Activated T-cell treated with anti-CD3 and anti-CD28 coated beads, Interleukin-2, amount 50 U/mL, for 72 hours (primary cell): ENCODE data around the gene CNKSR1. TPM values are rescaled to one million over a fixed set of nuclear protein-coding genes. Genes with fewer than 3 reads are reported as not detected.

Source experiments
- ATAC-seq, 2 donors: fragments of 150-1000 bp; cut with Tn5 transposase; replicated peaks in 1 of 2; 2 replicates each; pipeline ENCODE4 v1.10.0; 2021; ENCODE audit warnings: moderate library complexity in 2 of 2, mild to moderate bottlenecking in 1 of 2
- DNase-seq, 2 donors: peaks; one replicate each; pipeline ENCODE4 v3.0.0; 2021 to 2022; ENCODE audit warnings: mixed read lengths in 1 of 2
- H3K27ac Mint-ChIP-seq: one replicate; pipeline ENCODE4 v1.8.0; 2022; ENCODE audit warnings: mild to moderate bottlenecking, moderate library complexity, mixed read lengths
- H3K27me3 Mint-ChIP-seq: one replicate; pipeline ENCODE4 v1.8.0; 2022; ENCODE audit warnings: low read depth, mixed read lengths
- H3K36me3 Mint-ChIP-seq, 2 donors: one replicate each; pipeline ENCODE4 v1.8.0; 2022; ENCODE audit warnings: mixed read lengths in 2 of 2, mild to moderate bottlenecking in 1 of 2; ENCODE audit not compliant: insufficient read depth in 2 of 2
- H3K4me1 Mint-ChIP-seq: one replicate; pipeline ENCODE4 v1.8.0; 2022; ENCODE audit warnings: low read depth, mixed read lengths
- H3K4me3 Mint-ChIP-seq, 2 donors: one replicate each; pipeline ENCODE4 v1.8.0; 2022; ENCODE audit warnings: mild to moderate bottlenecking in 2 of 2, mixed read lengths in 2 of 2, moderate library complexity in 2 of 2
- H3K9me3 Mint-ChIP-seq, 2 donors: one replicate each; pipeline ENCODE4 v1.8.0; 2022; ENCODE audit warnings: mixed read lengths in 2 of 2
- total RNA-seq, 2 donors: library from RNA; stranded (reverse); gene quantifications; one replicate each; pipeline ENCODE4 v1.2.3, GENCODE V29; 2022

Gene CNKSR1
- total RNA-seq, 2 donors from 2014 or later = 1.1 to 5.0 TPM

DNA sequence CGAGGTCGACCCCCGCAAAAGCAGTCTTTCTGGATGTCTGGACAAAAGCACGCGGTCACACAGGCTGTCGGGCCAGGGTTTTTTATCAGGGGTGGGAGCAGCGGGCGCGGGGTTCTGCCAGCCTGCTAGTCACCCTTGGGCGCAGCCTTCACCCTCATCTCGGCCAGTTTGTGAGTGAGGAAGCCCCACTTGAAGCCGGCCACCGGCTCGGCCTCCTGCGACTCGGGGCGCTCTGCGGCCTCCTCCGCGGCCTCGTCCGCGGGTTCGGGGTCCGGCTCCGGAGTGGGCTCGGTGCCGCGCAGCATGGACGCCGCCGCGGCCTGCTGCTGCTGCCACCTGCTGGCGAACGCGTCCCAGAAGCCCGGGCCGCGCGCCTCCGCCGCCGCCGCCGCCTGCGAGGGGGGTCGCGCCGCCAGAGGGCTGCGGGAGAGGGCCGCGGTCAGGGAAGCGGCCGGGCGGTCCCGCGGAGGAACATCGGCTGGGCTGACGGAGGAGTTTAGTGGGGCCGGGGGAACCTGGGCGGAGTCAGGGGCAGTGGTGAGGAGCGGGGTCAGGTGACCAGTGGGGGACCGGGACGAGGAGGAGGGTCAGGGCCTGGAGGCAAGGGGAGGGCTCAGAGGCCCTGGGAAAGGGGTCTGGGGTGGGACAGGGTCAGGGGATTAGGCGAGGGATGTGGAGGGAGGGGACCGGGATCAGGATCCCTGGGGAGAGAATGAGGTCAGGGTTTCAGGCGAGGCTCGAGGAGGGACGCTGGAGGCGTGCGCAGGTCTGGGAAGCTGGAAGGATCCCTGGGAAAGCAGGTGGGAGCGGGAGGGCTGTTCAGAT is 13.0 kb upstream of the CNKSR1 start:
- Mint-ChIP-seq H3K36me3 (no peaks in the 10 kb centered on the region), H3K4me3 (peak overlapping the region; percentile 69 to 71), H3K27me3 (peaks cover 35% of the 10 kb centered on the region), H3K4me1 (peaks cover 28% of the 10 kb centered on the region), H3K9me3 (no peaks in the 10 kb centered on the region), H3K27ac (no peak overlapping the region)
- DNase-seq (peak; percentile 59 to 64), ATAC-seq (peak; percentile 77)

DNA sequence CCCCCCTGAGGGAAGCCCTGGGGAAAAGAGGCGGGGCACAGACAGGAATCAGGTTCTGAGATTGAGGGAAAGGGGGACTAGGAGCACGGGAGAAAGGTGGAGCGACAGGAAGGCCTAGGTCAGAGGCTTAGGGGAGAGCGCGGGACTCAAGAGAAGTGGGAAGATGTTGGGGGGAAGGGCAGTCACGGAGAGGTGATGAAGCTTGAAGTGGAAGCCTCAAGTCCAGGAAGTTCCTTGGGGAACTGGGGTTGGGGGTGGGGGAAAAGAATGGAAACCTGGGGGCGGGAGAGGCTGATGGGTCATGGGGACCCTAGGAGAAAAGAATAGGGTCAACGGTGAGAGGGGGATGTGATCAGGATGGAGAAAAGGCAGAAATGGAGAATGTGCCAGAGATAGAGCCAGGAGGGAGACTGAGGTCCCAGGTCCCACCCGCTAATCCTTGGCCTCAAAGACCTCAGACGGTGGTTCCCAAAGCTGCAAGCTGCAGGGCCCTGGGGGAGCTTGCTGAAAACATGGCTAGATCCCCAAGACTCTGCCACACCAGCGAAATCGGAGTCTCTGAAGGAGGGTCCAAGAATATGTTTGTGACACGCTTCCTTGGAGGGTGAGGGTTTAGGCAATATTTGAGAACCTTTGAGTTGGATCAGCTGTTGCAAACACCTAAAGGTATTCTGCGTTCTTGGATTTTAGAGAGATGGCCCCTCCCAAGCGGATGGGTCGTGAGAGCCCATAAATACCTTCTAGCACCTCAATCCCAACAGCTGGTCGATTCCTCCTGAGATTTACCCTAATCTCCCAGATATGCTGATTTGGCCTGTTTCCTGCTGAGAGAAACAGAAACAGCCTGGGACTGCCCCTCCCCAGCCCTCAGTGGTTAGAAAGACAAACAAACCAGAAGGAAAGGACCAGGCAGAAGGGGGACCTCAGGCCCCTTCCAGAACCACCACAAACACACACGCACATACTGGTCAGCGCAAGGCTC is 12.1 kb upstream of the CNKSR1 start:
- ATAC-seq = no peak
- DNase-seq = no peak
- Mint-ChIP-seq H3K9me3 (no peaks in the 10 kb centered on the region), H3K27me3 (peaks cover 30% of the 10 kb centered on the region), H3K4me3 (peak overlapping the region; percentile 69 to 71), H3K27ac (no peak overlapping the region), H3K36me3 (no peaks in the 10 kb centered on the region), H3K4me1 (peaks cover 28% of the 10 kb centered on the region)

DNA sequence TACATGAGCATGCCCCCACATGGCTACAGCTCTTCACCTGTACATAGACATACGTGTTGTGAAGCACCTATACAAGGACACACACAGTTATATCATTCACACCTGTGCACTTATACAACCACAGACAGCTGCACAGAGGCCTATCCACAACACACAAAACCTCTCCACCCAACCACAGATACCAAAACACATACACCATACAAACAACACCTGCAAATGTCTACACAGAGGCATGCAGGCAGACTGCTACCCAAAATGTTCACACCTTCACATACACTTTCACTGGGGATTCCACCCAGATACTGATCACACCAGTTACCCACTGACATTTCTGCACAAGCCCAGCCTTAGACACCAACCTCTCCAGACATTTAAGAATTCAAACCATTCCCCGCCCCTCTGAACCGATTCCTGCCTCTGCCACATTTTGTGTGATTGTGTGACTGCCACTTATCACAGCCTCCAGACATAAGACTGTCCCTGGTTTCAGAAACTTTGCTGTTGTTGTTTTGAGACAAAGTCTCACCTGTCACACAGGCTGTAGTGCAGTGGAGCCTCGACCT is 10.5 kb upstream of the CNKSR1 start:
- no peak for DNase-seq
- H3K4me3 Mint-ChIP-seq = no peak overlapping the region
- no peaks in the 10 kb centered on the region for H3K9me3 Mint-ChIP-seq
- no peak for ATAC-seq
- no peaks in the 10 kb centered on the region for H3K36me3 Mint-ChIP-seq
- H3K27me3 Mint-ChIP-seq = peaks cover 30% of the 10 kb centered on the region
- no peak overlapping the region for H3K27ac Mint-ChIP-seq
- peaks cover 41% of the 10 kb centered on the region for H3K4me1 Mint-ChIP-seq

DNA sequence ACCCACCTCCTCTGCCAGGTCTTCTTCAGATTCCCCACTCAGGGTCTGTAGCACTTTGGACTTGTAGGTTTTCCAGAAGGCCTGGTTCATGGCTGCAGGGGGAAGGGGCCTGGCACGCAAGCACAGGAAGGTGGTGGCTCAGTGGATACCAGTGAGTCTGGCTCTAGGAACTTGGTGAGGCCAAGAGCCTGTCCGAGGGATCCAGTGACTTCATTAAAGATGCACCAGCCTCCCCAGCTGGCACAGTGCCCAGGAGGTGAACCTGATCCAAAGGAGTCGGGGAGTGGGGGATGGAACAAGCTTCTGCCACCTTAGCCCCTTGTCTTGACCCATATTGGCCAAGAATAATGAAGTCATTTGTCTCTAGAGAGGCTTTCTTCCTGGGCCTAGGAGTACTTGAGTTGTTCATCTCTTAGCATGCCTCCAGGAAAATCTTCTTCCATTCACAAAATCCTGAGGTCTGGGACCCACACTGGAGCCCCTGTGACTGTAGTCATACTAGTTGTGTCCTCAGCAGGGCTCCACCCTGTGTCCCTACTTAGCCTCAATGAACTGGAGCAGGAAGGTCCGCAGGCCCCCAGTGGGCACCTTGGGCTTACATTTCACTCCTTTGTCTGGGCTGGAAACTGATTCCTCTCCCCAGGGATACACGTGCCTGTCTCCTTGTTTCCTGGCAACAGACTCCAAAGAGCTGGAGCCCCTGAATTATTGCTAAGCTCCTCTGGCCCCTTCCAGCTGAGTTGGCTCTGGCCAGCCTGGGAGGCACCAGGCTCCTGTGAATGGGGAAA is 8.7 kb upstream of the CNKSR1 start, which contains the start of gene C1orf232:
TSS of gene C1orf232 (minus strand) at position 554 of the 788 bp plus-strand sequence. CDS start at position 90, 464 bp downstream.
- Mint-ChIP-seq H3K36me3 (no peaks in the 10 kb centered on the region), H3K27me3 (peaks cover 13% of the 10 kb centered on the region), H3K4me3 (peak within 1 kb of the TSS; percentile 92 to 93), H3K9me3 (no peaks in the 10 kb centered on the region), H3K4me1 (peaks cover 36% of the 10 kb centered on the region), H3K27ac (peak within 1 kb of the TSS; percentile 56)
- DNase-seq = no peak
- ATAC-seq = no peak

DNA sequence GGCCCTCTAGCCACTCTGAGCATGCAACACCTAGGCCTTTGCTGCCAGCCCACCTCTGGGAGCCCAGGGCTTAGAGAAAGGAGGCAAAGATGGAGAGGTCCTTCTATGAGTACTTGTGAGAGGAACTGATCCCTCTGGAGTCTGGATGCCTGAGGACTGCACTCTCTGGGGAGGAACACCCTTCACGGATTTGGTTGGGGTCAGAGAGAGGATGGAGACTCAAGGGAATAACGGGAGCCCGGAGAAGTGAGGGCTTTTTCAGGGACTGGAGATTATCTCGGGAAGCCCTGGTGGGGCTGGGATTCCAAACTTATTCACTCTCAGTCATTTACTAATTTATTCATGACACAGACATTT is 8.1 kb upstream of the CNKSR1 start:
- H3K4me1 Mint-ChIP-seq = peaks cover 42% of the 10 kb centered on the region
- H3K36me3 Mint-ChIP-seq = no peaks in the 10 kb centered on the region
- H3K27ac Mint-ChIP-seq = peak overlapping the region; percentile 56
- peaks cover 9% of the 10 kb centered on the region for H3K27me3 Mint-ChIP-seq
- no peak for DNase-seq
- peak overlapping the region; percentile 92 to 93 for H3K4me3 Mint-ChIP-seq
- no peaks in the 10 kb centered on the region for H3K9me3 Mint-ChIP-seq
- ATAC-seq = no peak

DNA sequence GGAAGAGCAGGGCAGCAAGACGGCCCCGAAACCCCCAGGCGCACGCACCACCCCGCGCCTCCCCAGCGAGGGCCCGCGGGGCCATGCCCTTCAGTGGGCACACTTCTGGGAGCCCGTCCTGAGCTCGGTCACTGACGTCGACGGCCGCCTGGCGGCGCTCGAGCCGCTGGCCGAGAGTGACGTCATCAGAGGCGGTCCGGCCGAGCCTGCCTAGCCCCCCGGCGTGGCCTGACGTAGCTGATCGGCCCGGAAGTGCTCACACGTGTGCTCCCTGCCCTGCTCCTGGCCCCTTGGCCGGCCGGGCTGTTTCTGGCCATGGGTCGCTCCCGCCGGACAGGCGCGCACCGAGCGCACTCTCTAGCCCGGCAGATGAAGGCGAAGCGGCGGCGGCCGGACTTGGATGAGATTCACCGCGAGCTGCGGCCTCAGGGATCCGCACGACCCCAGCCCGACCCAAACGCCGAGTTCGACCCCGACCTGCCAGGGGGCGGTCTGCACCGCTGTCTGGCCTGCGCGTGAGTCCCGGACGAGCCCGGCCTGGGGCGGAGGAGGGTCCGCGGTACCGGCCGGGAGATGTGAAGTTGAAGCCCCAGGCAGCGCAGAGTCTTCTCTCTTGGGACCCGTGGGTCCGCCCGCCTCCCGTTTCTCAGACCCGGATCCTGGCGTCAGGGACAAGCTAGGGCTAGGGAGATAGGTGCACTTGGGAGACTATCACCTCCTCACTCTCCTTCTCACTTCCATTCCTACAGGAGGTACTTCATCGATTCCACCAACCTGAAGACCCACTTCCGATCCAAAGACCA is 7.4 kb upstream of the CNKSR1 start, which contains the start of gene ZNF593:
TSS of gene ZNF593 (plus strand) at position 240 of the 803 bp plus-strand sequence. CDS start at position 316, 76 bp downstream.
- Mint-ChIP-seq H3K27me3 (peaks cover 5% of the 10 kb centered on the region), H3K4me1 (peaks cover 39% of the 10 kb centered on the region), H3K9me3 (no peaks in the 10 kb centered on the region), H3K27ac (peak within 1 kb of the TSS; percentile 78), H3K36me3 (no peaks in the 10 kb centered on the region), H3K4me3 (peak within 1 kb of the TSS; percentile 92 to 93)
- DNase-seq (peak; percentile 91 to 95), ATAC-seq (peak; percentile 94 to 98)

DNA sequence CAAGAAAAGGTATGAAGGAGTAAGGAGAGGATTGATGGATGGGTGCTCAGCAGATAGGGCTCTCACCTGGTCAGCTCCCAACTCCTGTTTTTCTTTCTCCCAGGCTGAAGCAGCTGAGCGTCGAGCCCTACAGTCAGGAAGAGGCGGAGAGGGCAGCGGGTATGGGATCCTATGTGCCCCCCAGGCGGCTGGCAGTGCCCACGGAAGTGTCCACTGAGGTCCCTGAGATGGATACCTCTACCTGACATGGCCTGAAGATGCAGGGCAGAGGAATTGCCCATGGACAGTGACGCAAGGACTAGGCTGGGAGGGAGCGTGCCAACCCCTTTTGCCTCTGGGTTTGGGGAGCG is 6.8 kb upstream of the CNKSR1 start:
- H3K27me3 Mint-ChIP-seq = no peaks in the 10 kb centered on the region
- no peaks in the 10 kb centered on the region for H3K9me3 Mint-ChIP-seq
- ATAC-seq = no peak
- H3K27ac Mint-ChIP-seq = peak overlapping the region; percentile 78
- H3K36me3 Mint-ChIP-seq = no peaks in the 10 kb centered on the region
- peak overlapping the region; percentile 92 to 93 for H3K4me3 Mint-ChIP-seq
- peaks cover 33% of the 10 kb centered on the region for H3K4me1 Mint-ChIP-seq
- no peak for DNase-seq

DNA sequence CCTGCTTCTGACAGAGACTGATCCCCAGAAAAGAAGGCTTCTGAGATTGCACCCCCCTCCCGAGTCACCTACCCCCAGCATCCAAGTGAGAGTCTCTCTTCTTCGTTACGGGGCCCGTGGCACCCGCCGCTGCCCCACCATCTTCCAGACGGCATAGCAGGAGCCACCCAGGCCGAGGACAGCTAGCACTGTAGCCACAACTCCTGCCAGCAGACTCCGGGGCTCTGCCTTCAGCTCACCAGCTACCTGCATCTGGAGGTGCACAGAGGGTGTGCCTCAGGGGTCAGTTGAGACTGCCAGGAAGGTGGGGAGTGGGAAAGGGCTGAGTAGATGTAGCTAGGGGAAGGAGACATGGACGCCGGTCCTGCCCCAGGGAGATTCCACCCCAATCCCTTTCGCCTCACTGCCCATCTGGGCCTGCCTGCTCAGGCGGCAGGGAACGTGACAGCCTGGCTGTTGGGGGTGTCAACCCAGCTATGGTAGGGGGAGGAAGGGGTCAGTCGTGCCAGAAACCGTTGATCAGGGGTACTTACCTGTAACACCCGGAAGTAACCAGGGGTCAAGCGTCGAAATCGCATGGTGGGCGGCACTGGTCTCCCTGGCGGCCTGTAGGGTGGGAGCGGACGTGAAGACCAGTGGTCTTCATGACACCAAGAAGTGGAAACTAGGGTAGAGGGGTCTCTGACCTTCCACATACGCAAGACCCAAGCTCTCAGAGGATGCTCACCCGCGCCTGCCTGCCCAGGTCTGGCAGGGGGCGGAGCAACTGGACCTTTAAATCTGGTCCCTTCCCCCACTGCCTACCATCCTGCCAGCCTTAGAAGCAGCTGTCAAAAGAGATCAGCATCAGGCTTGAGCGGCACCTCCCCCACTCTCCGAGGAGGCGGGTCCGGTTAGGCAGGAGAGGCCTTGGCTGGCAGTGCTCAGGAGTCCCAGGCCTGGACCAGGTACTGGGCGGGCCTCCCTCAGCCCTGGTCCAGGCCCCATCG is 5.9 kb upstream of the CNKSR1 start, which contains the start of gene ZNF593OS:
TSS of gene ZNF593OS (minus strand) at position 749 of the 989 bp plus-strand sequence. CDS start at position 578, 171 bp downstream.
- Mint-ChIP-seq H3K4me3 (peak within 1 kb of the TSS; percentile 92 to 93), H3K9me3 (no peaks in the 10 kb centered on the region), H3K27me3 (no peaks in the 10 kb centered on the region), H3K27ac (no peak within 1 kb of the TSS), H3K36me3 (no peaks in the 10 kb centered on the region), H3K4me1 (peaks cover 28% of the 10 kb centered on the region)
- ATAC-seq (no peak), DNase-seq (no peak)

DNA sequence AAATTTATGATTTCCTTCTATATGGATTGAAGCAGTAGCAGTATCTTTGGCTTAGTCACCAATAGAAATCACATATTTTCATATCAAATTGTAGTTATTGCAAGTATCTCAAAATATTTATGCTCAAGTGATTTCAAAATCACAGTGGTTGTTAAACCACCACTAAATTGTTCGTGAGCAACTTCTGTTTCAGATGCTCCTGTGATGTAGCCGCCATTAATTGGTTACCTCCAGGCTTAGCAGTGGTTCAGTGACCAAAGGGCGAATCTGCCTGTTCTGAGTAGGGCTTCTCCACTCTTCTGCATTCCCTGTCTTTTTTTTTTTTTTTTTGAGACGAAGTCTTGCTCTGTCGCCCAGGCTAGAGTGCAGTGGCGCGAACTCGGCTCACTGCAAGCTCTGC is 1.9 kb upstream of the CNKSR1 start:
- no peaks in the 10 kb centered on the region for H3K27me3 Mint-ChIP-seq
- H3K27ac Mint-ChIP-seq = no peak overlapping the region
- DNase-seq = no peak
- H3K36me3 Mint-ChIP-seq = no peaks in the 10 kb centered on the region
- H3K9me3 Mint-ChIP-seq = no peaks in the 10 kb centered on the region
- H3K4me1 Mint-ChIP-seq = peaks cover 18% of the 10 kb centered on the region
- H3K4me3 Mint-ChIP-seq = no peak overlapping the region
- ATAC-seq = no peak

DNA sequence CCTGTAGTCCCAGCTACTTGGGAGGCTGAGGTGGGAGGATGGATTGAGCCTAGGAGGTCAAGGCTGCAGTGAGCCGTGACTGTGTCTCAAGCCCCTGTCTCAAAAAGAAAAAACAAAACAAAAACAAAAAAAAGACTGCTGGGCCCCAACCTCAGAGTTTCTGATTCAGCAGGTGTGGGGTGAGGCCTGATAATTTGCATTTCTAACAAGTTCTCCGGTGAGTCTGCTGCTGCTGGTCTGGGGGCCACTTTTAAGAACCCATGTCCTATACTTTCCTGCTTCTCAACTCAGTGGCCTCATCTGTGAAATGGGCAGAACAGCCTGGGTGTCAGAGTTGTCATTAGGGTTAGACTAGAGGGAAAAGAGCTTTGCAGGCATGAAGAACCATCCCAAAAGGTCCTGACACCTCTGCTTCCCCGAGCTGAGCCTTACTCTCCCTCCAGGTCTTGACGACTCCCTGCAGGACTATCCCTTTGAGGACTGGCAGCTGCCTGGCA is 2.8 kb downstream of the CNKSR1 start:
- Mint-ChIP-seq H3K27ac (no peak overlapping the region), H3K27me3 (no peaks in the 10 kb centered on the region), H3K9me3 (no peaks in the 10 kb centered on the region), H3K4me3 (no peak overlapping the region), H3K36me3 (no peaks in the 10 kb centered on the region), H3K4me1 (peaks cover 8% of the 10 kb centered on the region)
- DNase-seq (no peak), ATAC-seq (no peak)
